GM19372 (cell line): ENCODE data around the gene IFITM2.
A peak's percentile ranks its signal among the peaks of the same experiment; 100 is the strongest.
"Not testable (repeated sequence)": the region's sequence is repeated elsewhere in the genome, so short reads cannot be mapped to it uniquely, and the experiment has no call there.

Source experiments
- ATAC-seq: cut with Tn5 transposase; IDR thresholded peaks from one replicate; pipeline ENCODE4 v1.9.1; 2021; ENCODE audit warnings: mild to moderate bottlenecking, low read depth, moderate library complexity; ENCODE audit not compliant: unreplicated experiment

Gene IFITM2

DNA sequence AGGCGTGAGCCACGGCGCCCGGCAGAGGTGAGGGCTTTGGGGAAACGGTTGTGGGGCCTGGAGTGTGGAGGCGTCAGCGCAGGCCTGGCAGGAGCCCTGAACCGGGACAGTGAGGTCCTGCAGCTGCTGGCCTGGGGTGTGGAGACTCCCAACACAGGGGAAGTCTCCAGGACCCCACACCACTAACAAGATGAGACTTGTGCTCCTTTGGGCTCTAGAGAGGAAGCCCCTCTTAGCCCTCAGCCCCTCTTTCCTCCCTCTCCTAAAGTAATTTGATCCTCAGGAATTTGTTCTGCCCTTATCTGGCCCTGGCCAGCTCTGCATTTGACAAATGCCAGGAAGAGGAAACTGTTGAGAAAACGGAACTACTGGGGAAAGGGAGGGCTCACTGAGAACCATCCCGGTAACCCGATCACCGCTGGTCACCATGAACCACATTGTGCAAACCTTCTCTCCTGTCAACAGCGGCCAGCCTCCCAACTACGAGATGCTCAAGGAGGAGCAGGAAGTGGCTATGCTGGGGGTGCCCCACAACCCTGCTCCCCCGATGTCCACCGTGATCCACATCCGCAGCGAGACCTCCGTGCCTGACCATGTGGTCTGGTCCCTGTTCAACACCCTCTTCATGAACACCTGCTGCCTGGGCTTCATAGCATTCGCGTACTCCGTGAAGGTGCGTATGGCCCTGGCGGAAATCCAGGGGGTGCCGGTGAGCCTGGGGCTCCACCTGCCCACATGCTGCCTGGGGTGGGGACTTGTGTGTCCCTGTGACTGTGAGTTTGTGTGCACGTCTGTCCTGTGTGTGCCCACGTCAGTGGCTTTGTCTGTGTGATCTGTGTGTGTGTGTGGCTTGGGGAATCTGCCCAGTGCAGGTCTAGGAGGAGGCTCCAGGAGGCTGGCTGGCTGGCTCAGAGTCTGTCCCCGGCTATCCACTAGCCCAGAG lies at the start of gene IFITM2:
TSS of gene IFITM2 (plus strand) at position 51 of the 943 bp plus-strand sequence. CDS start at position 428, 377 bp downstream.
- ATAC-seq = not testable (repeated sequence)

DNA sequence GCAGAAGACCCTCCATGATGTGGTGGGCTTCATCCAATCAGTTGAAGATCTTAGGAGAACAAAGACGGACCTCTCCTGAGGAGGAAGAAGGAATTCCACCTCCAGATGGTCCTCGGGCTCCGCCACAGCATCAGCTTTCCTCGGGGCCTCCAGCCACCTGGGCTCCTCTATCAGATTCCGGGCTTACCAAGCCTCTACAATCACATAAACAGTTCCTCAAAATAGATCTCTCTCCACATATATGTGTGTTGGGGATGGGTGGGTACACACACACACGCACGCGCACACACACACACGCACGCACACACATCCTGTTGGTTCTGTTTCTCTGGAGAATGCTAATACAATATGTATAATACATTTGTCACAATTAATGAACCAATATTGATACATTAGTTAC lies 48.2 kb upstream of the IFITM2 start:
- ATAC-seq = no peak

DNA sequence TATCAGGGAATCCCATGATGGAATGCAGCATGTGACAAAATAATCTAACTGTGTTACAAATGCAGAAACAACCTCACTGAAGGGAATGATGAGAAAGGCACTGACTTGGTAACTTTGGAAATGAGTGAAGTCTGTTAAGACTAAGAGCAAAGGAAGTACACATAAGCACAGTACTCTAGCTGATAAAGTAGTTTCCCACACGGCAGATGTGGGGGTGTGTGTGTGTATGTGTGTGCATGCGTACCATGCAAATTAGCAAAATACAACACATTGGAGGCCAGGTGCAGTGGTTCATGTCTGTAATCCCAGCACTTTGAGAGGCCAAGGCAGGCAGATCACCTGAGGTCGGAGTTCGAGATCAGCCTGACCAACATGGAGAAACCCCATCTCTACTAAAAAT lies 46.0 kb upstream of the IFITM2 start:
- ATAC-seq = no peak

DNA sequence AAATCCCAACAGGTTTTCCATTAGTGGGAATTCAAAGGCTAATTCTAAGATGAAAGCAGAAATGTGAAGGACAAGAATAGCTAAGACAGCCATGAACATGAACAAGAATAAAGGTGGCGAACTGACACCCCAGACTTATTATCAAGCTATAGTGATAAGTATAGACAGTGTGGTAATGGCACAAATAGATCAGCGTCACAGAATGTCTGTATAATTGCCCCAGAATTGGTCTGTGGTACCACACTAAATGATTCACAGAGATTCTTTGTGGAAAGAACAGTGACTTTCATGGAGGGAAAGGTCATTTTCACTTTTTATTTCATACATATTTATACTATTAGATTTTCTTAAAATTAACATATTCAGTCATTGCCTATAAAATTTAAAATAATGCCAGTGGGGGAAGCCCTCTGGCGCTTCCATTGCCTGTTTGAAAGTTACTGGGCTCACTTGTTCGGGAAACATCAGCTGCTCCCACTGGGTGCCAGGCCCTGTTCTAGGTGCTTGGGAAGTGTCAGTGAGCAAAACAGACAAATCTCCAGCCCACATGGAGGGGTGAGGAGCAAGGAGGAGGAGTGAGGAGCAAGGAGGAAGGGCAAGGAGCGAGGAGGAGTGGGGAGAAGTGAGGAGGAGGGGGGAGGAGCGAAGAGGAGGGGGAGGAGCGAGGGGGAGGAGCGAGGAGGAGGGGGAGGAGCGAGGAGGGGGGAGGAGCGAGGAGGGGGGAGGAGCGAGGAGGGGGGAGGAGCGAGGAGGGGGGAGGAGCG lies 40.8 kb upstream of the IFITM2 start:
- no peak for ATAC-seq

DNA sequence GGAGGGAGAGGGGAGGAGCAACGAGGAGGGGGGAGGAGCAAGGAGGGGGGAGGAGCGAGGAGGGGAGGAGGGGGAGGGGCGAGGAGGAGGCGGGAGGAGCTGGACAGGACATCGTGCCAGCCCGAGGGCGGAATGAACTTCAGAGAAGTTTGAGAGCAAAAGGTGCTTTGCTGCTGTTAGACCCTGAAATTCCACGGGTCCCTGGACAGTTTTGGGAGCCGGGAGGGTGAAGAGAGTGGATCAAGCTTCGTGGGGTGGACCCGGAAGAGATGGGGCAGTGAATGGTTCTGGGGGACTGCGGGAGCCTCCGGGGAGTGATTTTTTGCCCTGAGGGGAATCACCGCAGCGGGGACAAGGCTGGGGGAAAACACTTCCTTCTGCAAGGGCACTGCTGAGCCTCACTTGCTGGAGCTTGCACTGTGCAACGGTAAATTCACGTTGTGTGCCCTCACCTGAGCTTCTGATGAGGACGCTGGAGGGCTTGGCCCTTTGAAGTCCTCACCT lies 40.1 kb upstream of the IFITM2 start:
- ATAC-seq = no peak

DNA sequence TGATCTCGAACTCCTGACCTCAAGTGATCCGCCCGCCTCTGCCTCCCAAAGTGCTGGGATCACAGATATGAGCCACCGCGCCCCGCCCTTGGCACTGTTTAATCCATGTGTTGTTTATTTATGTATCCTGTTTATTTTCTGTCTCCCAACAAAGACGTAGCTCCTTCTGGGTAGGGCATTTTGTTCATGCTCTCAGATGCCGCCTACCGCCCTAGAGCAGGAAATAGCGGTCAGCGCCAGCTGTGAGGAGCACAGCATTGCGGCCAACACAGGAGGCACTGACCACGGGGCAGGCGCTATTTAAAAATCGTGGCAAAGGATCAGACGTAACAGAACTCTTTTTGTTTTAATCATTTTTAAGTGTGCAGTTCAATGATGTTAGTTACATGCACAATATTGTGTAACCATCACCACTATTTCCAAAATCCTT lies 38.9 kb upstream of the IFITM2 start:
- peak; percentile 36 for ATAC-seq

DNA sequence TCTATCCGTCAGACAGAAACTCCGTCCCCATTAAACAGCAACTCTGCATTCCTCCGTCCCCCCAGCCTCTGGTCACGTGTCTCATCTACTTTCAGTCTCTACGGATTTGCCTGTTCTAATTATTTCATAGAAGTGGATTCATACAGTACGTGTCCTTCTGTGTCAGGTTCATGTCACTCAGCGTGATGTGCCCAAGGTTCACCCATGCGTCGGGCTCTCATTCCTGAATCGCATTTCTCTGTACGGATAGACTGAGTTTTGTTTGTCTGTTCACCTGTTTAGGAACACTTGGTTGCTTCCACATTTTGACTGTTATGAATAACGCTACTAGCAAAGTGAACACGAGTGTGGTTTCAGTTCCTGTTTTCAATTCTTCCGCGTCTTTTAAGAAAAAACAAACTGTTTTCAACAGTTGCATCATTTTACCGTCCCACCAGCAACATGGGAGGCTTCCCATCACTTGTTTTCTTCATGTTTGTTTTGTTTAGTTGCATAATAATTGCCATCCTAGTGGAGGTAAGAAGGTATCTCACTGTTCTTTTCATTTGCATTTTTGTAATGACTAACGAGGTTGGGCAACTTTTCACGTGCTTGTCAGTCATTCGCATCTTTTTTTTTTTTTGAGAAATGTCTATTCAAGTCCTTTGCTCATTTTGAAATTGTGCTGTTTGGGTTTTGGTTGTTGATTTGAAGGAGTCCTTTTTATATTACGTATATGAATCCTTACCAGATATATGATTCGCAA lies 38.3 kb upstream of the IFITM2 start:
- ATAC-seq = peak; percentile 57

DNA sequence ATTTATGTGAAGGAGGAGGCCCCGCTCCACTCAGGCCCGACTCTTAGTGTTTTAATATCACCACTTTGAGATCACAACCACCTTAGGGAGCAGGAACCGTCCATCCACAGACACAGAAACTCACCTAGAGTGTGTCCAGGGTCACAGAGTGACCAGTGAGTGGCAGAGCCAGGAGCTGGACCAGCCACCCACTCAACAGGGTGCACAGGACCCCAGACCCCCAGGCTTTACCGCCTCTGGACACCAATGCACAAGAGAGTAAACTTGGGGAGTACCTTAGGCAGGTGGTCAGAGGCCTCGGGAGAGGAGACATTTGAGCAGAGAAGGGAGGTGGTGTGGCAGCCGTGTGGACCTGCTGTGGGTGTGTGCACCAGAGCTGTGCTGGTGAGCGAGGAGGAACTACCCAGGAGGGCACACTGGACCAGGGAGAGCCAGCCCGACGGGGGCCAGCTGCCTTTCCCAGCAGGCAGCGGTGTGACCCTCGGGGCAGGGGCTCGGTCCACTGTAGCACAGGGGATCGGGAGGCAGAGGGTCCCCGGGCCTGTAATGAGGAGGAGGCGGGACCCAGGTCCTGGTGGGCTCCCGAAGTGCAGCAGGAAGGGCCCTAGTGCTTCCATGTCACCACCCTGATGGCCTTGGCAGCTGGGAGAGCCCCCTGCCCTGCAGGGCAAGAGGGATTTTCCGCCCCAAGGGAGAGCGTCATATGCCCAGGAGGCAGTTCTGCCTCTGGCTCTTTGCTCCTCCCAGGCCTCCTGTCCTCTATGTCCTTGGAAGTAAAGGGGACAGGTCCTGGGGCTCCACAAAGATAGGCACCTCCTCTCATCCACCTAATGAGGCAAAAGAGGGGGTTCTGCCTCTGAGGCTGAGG lies 36.9 kb upstream of the IFITM2 start:
- ATAC-seq = no peak

DNA sequence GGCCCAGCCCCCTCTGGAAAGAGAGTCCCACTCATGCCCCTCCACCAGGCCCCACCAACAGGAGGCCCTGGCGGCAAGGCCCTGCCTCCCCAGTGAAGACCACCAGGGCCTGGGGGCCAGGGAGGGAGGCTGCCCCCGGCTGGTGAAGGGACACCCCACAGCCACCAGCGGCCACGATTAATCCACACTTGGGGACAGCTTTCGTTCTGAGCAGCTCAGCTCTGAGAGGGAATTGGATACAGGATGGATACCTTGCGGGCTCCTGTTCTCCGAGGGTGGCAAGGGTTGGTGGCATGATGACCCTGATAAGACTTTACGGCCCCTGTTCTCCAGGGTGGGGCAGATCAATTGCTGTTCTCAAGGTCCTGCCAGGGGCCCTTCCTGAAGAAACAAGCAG lies 36.3 kb upstream of the IFITM2 start:
- no peak for ATAC-seq

DNA sequence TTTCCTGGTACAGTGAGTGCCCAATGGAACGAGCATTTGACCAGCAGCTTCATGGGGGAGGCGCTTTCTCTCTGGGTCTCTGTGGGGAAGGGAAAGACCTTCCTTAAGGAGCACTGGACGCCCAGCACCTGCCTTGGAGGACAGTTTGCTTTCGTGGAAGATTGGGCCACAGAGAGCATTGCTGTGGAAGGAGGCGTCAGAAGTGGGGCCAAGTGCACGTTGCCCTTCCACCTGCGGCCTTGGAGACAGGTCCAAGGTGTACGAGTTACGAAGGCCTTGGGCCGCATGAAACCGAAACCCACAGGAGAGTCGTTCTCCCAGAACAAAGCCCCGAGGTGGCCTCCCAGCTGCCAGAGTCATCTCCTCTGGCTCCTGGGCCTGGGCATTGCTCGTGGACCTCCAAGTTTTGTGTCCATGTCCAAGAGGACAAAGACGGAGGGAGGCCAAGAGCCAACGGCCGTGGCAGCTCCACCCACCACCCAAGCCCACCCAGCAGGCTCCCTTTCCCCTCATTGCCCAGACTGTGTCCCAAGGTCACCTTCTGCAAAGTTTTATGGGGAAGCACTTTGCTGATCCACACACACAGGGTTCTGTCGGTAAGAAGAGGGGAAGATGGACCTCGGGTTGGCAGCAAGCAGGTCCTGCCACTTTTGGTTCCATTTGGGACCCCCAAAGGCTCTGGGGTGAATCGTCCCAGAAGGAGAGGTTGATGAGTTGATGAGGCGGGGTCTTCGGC lies 35.3 kb upstream of the IFITM2 start:
- ATAC-seq = no peak

DNA sequence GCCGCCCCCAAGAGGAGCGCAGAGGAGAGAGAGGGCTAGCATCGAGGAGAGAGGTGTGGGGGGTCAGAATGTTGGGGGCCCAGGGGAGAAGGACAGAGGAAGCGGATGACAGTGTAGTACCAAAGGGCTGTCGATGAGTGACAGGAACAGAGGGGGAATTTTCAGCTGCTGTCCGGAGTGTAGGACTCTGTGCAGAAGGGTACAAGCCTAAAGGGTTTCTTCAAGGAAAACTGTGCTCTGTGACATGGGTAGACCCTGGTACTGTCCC lies 34.8 kb upstream of the IFITM2 start:
- no peak for ATAC-seq

DNA sequence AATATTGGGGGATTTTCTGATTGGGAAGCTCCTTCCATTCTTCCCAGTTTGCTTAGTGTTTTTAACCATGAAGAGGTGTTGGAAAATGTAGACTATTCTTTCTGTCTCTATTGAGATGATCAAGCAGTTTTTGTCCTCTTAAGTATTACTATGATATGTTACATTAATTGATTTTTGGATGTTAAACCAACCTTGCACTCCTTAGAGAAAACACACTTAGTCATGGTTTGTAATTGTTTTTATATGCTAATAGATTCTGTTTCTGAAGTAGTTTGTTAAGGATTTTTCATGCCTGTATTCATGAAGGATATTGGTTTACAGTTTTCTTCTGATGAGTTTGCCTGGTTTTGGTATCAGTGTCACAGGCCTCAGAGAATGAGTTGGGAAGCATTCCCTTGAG lies 31.4 kb upstream of the IFITM2 start:
- ATAC-seq = no peak

DNA sequence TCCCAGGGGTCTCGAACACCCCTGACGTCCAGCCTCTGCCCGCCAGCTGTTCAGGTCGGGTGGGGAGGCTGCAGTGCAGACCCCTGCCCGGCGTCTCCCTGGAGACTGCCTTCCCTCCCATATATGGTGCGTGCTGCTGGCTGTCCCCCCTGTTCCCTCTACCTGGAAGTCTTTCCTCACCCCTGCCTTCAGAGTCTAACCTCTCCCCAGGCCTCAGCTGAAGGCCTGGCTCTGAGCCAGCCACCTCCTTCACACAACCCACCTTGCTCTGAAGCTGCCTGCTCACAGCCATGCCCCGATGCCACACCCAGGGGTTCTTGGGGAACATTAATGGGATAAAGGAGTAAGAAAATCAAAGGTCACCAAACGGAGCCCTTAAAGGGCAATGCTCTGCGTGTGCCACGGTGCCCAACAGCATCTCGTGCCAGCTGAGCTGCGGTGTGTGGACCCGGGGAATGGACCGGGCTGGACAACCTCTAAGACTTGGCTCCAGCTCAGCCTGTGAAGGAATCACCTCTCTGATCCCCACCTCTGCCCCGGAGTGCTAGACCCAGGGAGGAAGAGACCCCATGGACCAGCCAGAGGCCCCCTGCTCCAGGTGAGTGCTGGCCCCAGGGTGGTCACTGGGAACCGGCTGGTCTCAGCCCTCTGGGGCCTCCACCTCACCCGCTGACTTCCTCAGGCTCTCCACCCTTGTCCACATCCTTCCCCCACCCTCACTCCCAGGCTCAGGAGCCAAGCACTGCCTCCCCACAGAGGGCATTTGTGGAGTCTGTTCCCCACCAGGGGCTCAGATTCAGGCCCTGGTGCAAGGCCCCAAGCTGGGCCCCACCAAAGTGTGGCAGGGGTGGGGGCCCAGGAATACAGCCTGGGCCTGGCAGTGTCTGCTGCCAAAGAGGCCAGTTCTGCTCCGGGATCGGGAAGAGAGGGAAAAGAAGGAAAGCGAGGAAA lies 29.3 kb upstream of the IFITM2 start, which contains the start of gene NLRP6:
TSS of gene NLRP6 (plus strand) at position 407 of the 951 bp plus-strand sequence. CDS start at position 570, 163 bp downstream.
- no peak for ATAC-seq

DNA sequence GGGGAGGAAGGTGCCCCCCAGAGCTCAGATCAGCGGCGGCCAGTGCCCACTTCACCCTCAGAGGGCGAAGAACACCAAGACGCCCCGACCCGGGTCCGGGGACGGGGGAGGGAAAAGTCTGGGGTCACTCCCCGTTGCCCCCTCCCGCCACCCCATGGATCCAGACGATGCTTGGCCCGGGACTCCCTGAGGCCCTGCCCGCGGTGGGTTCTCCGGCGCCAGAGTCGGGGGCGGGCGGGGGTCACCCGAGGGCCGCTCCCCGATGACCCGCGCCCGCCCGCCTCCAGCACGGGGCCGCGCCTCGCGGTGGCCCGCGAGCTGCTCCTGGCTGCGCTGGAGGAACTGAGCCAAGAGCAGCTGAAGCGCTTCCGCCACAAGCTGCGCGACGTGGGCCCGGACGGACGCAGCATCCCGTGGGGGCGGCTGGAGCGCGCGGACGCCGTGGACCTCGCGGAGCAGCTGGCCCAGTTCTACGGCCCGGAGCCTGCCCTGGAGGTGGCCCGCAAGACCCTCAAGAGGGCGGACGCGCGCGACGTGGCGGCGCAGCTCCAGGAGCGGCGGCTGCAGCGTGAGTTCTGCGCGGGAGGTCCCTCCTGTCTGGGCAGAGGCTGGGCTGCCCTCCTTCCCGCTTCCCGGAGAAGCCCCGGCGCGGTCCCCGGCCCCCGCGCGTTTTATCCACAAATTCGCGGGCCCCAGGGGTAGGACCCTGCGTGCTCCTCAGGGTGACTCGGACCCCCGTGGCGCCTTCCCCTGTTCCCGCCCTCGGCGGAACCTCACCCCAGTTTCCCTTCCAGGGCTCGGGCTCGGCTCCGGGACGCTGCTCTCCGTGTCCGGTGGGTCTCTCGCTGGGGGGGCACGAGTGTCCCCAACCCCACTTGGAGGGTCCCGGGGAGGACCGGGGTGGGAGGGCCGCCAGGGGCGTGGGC lies 28.3 kb upstream of the IFITM2 start:
- no peak for ATAC-seq

DNA sequence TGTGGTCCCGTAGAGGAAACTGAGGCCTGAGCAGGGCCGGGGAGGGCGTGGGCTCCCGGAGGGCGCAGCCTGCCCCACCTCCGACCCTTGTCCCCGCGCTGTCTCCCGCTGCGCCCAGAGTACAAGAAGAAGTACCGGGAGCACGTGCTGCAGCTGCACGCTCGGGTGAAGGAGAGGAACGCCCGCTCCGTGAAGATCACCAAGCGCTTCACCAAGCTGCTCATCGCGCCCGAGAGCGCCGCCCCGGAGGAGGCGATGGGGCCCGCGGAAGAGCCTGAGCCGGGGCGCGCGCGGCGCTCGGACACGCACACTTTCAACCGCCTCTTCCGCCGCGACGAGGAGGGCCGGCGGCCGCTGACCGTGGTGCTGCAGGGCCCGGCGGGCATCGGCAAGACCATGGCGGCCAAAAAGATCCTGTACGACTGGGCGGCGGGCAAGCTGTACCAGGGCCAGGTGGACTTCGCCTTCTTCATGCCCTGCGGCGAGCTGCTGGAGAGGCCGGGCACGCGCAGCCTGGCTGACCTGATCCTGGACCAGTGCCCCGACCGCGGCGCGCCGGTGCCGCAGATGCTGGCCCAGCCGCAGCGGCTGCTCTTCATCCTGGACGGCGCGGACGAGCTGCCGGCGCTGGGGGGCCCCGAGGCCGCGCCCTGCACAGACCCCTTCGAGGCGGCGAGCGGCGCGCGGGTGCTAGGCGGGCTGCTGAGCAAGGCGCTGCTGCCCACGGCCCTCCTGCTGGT lies 27.5 kb upstream of the IFITM2 start:
- no peak for ATAC-seq
